ENCODE measurements around the gene LHFPL2.

LHFPL2 gene

GRCh38 chr5:78552729-78553342 lies 95.7 kb downstream of the LHFPL2 start:
- H3K9me3 ChIP-seq, result no peaks in the 10 kb centered on the region
- in situ Hi-C loops (cut with MboI; ENCODE audit: low sequenced_read_pairs), result no loop called here
- no peak overlapping the region for H3K4me3 ChIP-seq
- DNase-seq (ENCODE audit: low spot score in 2 of 2), result no peak
- H3K27me3 ChIP-seq (ENCODE audit: low read depth), result no peaks in the 10 kb centered on the region
- no peaks in the 10 kb centered on the region for H3K4me1 ChIP-seq
- H3K36me3 ChIP-seq (replicated peaks), result no peaks in the 10 kb centered on the region

GRCh38 chr5:78550891-78551290 lies 97.7 kb downstream of the LHFPL2 start:
- no peaks in the 10 kb centered on the region for H3K4me1 ChIP-seq
- H3K27me3 ChIP-seq (ENCODE audit: low read depth), result no peaks in the 10 kb centered on the region
- DNase-seq (ENCODE audit: low spot score in 2 of 2), result no peak
- no peaks in the 10 kb centered on the region for H3K36me3 ChIP-seq (replicated peaks)
- in situ Hi-C loops (cut with MboI; ENCODE audit: low sequenced_read_pairs), result no loop called here
- H3K4me3 ChIP-seq, result no peak overlapping the region
- no peaks in the 10 kb centered on the region for H3K9me3 ChIP-seq

- DNase-seq (ENCODE audit: low spot score in 2 of 2), result no peak
- no peaks in the 10 kb centered on the region for H3K27me3 ChIP-seq (ENCODE audit: low read depth)
- no peaks in the 10 kb centered on the region for H3K36me3 ChIP-seq (replicated peaks)
- H3K9me3 ChIP-seq, result no peaks in the 10 kb centered on the region
- in situ Hi-C loops (cut with MboI; ENCODE audit: low sequenced_read_pairs), result no loop called here
- no peaks in the 10 kb centered on the region for H3K4me1 ChIP-seq
- no peak overlapping the region for H3K4me3 ChIP-seq
Measured at GRCh38 chr5:78549043-78549442, 99.5 kb downstream of the LHFPL2 start.

GRCh38 chr5:78547731-78548615 lies 100.6 kb downstream of the LHFPL2 start:
- DNase-seq (ENCODE audit: low spot score in 2 of 2), result no peak
- Histone ChIP-seq H3K9me3 (no peaks in the 10 kb centered on the region), H3K36me3 (replicated peaks) (no peaks in the 10 kb centered on the region), H3K4me3 (no peak overlapping the region), H3K4me1 (no peaks in the 10 kb centered on the region), H3K27me3 (ENCODE audit: low read depth) (no peaks in the 10 kb centered on the region)
- in situ Hi-C loops (cut with MboI; ENCODE audit: low sequenced_read_pairs), result no loop called here

- no peaks in the 10 kb centered on the region for H3K36me3 ChIP-seq (replicated peaks)
- H3K27me3 ChIP-seq (ENCODE audit: low read depth), result no peaks in the 10 kb centered on the region
- no peaks in the 10 kb centered on the region for H3K9me3 ChIP-seq
- no peak overlapping the region for H3K4me3 ChIP-seq
- in situ Hi-C loops (cut with MboI; ENCODE audit: low sequenced_read_pairs), result no loop called here
- no peaks in the 10 kb centered on the region for H3K4me1 ChIP-seq
- DNase-seq (ENCODE audit: low spot score in 2 of 2), result no peak
Measured at GRCh38 chr5:78547183-78547582, 101.4 kb downstream of the LHFPL2 start.

GRCh38 chr5:78546276-78546996 lies 102.1 kb downstream of the LHFPL2 start:
- H3K4me3 ChIP-seq, result no peak overlapping the region
- no peaks in the 10 kb centered on the region for H3K4me1 ChIP-seq
- in situ Hi-C loops (cut with MboI; ENCODE audit: low sequenced_read_pairs), result no loop called here
- no peaks in the 10 kb centered on the region for H3K36me3 ChIP-seq (replicated peaks)
- H3K9me3 ChIP-seq, result no peaks in the 10 kb centered on the region
- DNase-seq (ENCODE audit: low spot score in 2 of 2), result no peak
- no peaks in the 10 kb centered on the region for H3K27me3 ChIP-seq (ENCODE audit: low read depth)

GRCh38 chr5:78545406-78545805 lies 103.2 kb downstream of the LHFPL2 start:
- H3K27me3 ChIP-seq (ENCODE audit: low read depth), result no peaks in the 10 kb centered on the region
- no peak overlapping the region for H3K4me3 ChIP-seq
- in situ Hi-C loops (cut with MboI; ENCODE audit: low sequenced_read_pairs), result no loop called here
- no peaks in the 10 kb centered on the region for H3K4me1 ChIP-seq
- H3K9me3 ChIP-seq, result no peaks in the 10 kb centered on the region
- H3K36me3 ChIP-seq (replicated peaks), result no peaks in the 10 kb centered on the region
- no peak for DNase-seq (ENCODE audit: low spot score in 2 of 2)

- no peaks in the 10 kb centered on the region for H3K36me3 ChIP-seq (replicated peaks)
- no peak for DNase-seq (ENCODE audit: low spot score in 2 of 2)
- in situ Hi-C loops (cut with MboI; ENCODE audit: low sequenced_read_pairs), result no loop called here
- no peaks in the 10 kb centered on the region for H3K4me1 ChIP-seq
- no peaks in the 10 kb centered on the region for H3K27me3 ChIP-seq (ENCODE audit: low read depth)
- no peaks in the 10 kb centered on the region for H3K9me3 ChIP-seq
- no peak overlapping the region for H3K4me3 ChIP-seq
Measured at GRCh38 chr5:78544561-78545201, 103.9 kb downstream of the LHFPL2 start.

- in situ Hi-C loops (cut with MboI; ENCODE audit: low sequenced_read_pairs), result no loop called here
- DNase-seq (ENCODE audit: low spot score in 2 of 2), result no peak
- Histone ChIP-seq H3K4me3 (no peak overlapping the region), H3K9me3 (no peaks in the 10 kb centered on the region), H3K27me3 (ENCODE audit: low read depth) (no peaks in the 10 kb centered on the region), H3K4me1 (no peaks in the 10 kb centered on the region), H3K36me3 (replicated peaks) (no peaks in the 10 kb centered on the region)
Measured at GRCh38 chr5:78543916-78544315, 104.7 kb downstream of the LHFPL2 start.

- Histone ChIP-seq H3K9me3 (no peaks in the 10 kb centered on the region), H3K4me3 (no peak overlapping the region), H3K4me1 (no peaks in the 10 kb centered on the region), H3K27me3 (ENCODE audit: low read depth) (no peaks in the 10 kb centered on the region), H3K36me3 (replicated peaks) (no peaks in the 10 kb centered on the region)
- in situ Hi-C loops (cut with MboI; ENCODE audit: low sequenced_read_pairs), result no loop called here
- DNase-seq (ENCODE audit: low spot score in 2 of 2), result no peak
Measured at GRCh38 chr5:78543292-78543691, 105.3 kb downstream of the LHFPL2 start.

- Histone ChIP-seq H3K4me3 (no peak overlapping the region), H3K36me3 (replicated peaks) (no peaks in the 10 kb centered on the region), H3K27me3 (ENCODE audit: low read depth) (no peaks in the 10 kb centered on the region), H3K4me1 (no peaks in the 10 kb centered on the region), H3K9me3 (no peaks in the 10 kb centered on the region)
- DNase-seq (ENCODE audit: low spot score in 2 of 2), result no peak
- in situ Hi-C loops (cut with MboI; ENCODE audit: low sequenced_read_pairs), result no loop called here
Measured at GRCh38 chr5:78542321-78542840, 106.2 kb downstream of the LHFPL2 start.

- H3K4me3 ChIP-seq, result no peak overlapping the region
- H3K4me1 ChIP-seq, result no peaks in the 10 kb centered on the region
- no peaks in the 10 kb centered on the region for H3K27me3 ChIP-seq (ENCODE audit: low read depth)
- no peaks in the 10 kb centered on the region for H3K36me3 ChIP-seq (replicated peaks)
- H3K9me3 ChIP-seq, result no peaks in the 10 kb centered on the region
- DNase-seq (ENCODE audit: low spot score in 2 of 2), result no peak
- in situ Hi-C loops (cut with MboI; ENCODE audit: low sequenced_read_pairs), result no loop called here
Measured at GRCh38 chr5:78541086-78541654, 107.4 kb downstream of the LHFPL2 start.

- H3K27me3 ChIP-seq (ENCODE audit: low read depth), result no peaks in the 10 kb centered on the region
- no peaks in the 10 kb centered on the region for H3K9me3 ChIP-seq
- no peaks in the 10 kb centered on the region for H3K36me3 ChIP-seq (replicated peaks)
- in situ Hi-C loops (cut with MboI; ENCODE audit: low sequenced_read_pairs), result no loop called here
- H3K4me1 ChIP-seq, result no peaks in the 10 kb centered on the region
- DNase-seq (ENCODE audit: low spot score in 2 of 2), result no peak
- no peak overlapping the region for H3K4me3 ChIP-seq
Measured at GRCh38 chr5:78540335-78541085, 108.1 kb downstream of the LHFPL2 start.

All from HAP-1 (cell line).